Thyroid gland (tissue), 4 donors: ENCODE data around the gene SNRPD2.
"Not testable (repeated sequence)": the region's sequence is repeated elsewhere in the genome, so short reads cannot be mapped to it uniquely, and the experiment has no call there.

Experiments used
- CTCF ChIP-seq, 6 experiments: fragments of 200-600 bp in 3 of 6; fragments of 450-650 bp in 3 of 6; sonication (generic) in 3 of 6; IDR thresholded peaks; one replicate each; pipeline ENCODE4 v1.5.1; 2016 to 2019; ENCODE audit warnings: antibody characterized with exemption in 6 of 6, mild to moderate bottlenecking in 2 of 6, inconsistent platforms in 1 of 6, moderate library complexity in 1 of 6
- POLR2A ChIP-seq, 2 donors: fragments of 450-650 bp; IDR thresholded peaks; one replicate each; pipeline ENCODE4 v1.6.1; 2017; ENCODE audit warnings: antibody characterized with exemption in 2 of 2, mild to moderate bottlenecking in 2 of 2, moderate library complexity in 1 of 2

DNA sequence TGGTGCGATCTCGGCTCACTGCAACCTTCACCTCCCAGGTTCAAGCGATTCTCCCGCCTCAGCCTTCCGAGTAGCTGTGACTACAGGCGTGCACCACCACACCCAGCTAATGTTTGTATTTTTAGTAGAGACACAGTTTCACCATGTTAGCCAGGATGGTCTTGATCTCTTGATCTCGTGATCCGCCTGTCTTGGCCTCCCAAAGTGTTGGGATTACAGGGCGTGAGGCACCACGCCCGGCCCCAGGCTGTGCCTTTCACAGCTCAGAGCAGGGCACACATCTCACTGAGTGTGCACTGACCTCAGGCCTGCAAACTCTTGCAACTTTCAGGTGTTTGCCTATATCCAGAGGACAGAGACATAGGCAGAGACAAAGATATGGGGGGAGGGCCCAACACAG is 6.7 kb downstream of the SNRPD2 start:
- not testable (repeated sequence) for TF ChIP-seq CTCF, POLR2A (IDR thresholded peaks at IDR 0.05)
